Tibial artery (tissue), 4 donors: ENCODE results near the gene GALNT16.
"Not testable (repeated sequence)": the region's sequence is repeated elsewhere in the genome, so short reads cannot be mapped to it uniquely, and the experiment has no call there.

ENCODE experiments used
- DNase-seq, 2 donors: peaks; one replicate each; pipeline ENCODE4 v3.0.0-alpha.2; 2019
- H3K27ac ChIP-seq, 2 donors: fragments of 200-600 bp; sonication (generic) in 1 of 2; 1 replicate in 1 of 2; 2 replicates in 1 of 2; pipeline ENCODE4 v1.5.1; 2018 to 2019; ENCODE audit warnings: mild to moderate bottlenecking in 1 of 2
- H3K27me3 ChIP-seq, 2 donors: fragments of 200-600 bp; sonication (generic) in 1 of 2; one replicate each; pipeline versions ENCODE4 v1.5.1 to v1.6.0; 2016 to 2019
- H3K36me3 ChIP-seq, 3 donors: fragments of 200-600 bp; sonication (generic) in 2 of 3; one replicate each; pipeline ENCODE4 v1.5.1; 2016 to 2019; ENCODE audit warnings: mild to moderate bottlenecking in 2 of 3
- H3K4me1 ChIP-seq, 4 donors: fragments of 200-600 bp; sonication (generic) in 2 of 4; 1 replicate in 3 of 4; 2 replicates in 1 of 4; pipeline ENCODE4 v1.5.1; 2016 to 2019
- H3K4me3 ChIP-seq, 2 donors: fragments of 200-600 bp; sonication (generic) in 1 of 2; 1 replicate in 1 of 2; 2 replicates in 1 of 2; pipeline ENCODE4 v1.5.1; 2018 to 2019; ENCODE audit warnings: mild to moderate bottlenecking in 2 of 2
- H3K9me3 ChIP-seq, 3 donors: fragments of 200-600 bp; sonication (generic) in 1 of 3; one replicate each; pipeline ENCODE4 v1.5.1; 2016 to 2019
- intact Hi-C: fragments of 100-400 bp; cut with DNase I; formaldehyde crosslinking; loops from one replicate; pipeline ENCODE4 v1.15.0; 2023; ENCODE audit warnings: low total_unique reads
- TF ChIP-seq, protein P1 (sequence below), 2 experiments: fragments of 200-600 bp in 1 of 2; fragments of 450-650 bp in 1 of 2; IDR thresholded peaks; one replicate each; pipeline ENCODE4 v1.5.1; 2017 to 2019; ENCODE audit warnings: antibody characterized with exemption in 2 of 2, mild to moderate bottlenecking in 1 of 2, moderate library complexity in 1 of 2

The GALNT16 gene

DNA sequence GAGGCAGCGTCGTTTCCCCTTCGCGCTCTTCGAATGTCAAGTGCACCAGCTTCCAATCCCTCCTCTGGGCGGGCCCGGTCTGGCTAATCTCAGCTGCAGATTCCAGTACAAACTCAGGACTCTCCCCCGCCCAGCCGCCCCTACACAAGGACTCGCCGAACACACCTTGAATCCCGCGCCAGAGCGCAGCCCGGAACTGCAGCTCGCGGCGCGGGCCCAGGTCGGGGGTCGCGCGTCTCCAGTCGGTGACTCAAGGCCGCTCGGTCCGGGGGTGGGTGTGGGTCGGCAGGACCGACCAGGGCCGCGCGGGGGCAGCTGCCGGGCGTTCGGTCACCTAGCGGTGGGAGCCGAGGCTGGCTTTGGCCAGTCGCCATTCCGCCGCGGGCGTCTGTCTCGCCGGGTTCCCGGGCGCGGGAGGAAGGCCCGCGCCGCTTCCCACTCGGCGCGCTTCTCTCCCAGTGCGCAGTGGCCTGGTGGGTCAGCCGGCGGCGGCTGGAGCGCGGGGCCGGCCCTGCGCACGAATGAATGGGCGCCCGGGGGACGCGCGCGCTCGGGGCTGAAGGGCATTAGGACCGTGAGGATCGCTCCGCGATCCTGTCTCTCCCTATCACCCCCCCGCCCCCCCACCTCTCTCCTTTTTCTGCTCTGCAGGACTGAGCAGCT is at the start of gene GALNT16:
Gene GALNT16 (plus strand): TSS at position 632 of the 663 bp plus-strand sequence. CDS start 133 bp downstream, outside the sequence.
- Histone ChIP-seq H3K4me1 (peaks cover 0 to 52% (median 40%) of the 10 kb centered on the region in 4 donors), H3K36me3 (no peaks in the 10 kb centered on the region), H3K9me3 (no peaks in the 10 kb centered on the region), H3K27me3 (no peaks in the 10 kb centered on the region), H3K4me3 (peak within 1 kb of the TSS; percentile 59 to 67), H3K27ac (peak within 1 kb of the TSS; percentile 53 to 79)
- DNase-seq: no peak
- TF ChIP-seq, protein P1, sequence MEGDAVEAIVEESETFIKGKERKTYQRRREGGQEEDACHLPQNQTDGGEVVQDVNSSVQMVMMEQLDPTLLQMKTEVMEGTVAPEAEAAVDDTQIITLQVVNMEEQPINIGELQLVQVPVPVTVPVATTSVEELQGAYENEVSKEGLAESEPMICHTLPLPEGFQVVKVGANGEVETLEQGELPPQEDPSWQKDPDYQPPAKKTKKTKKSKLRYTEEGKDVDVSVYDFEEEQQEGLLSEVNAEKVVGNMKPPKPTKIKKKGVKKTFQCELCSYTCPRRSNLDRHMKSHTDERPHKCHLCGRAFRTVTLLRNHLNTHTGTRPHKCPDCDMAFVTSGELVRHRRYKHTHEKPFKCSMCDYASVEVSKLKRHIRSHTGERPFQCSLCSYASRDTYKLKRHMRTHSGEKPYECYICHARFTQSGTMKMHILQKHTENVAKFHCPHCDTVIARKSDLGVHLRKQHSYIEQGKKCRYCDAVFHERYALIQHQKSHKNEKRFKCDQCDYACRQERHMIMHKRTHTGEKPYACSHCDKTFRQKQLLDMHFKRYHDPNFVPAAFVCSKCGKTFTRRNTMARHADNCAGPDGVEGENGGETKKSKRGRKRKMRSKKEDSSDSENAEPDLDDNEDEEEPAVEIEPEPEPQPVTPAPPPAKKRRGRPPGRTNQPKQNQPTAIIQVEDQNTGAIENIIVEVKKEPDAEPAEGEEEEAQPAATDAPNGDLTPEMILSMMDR (IDR thresholded peaks at IDR 0.05): peak; percentile 21 to 22
- intact Hi-C loops: loop anchor here (5.0 kb wide), 1 partner anchor 98 kb away; no protein-coding TSS in a partner anchor

DNA sequence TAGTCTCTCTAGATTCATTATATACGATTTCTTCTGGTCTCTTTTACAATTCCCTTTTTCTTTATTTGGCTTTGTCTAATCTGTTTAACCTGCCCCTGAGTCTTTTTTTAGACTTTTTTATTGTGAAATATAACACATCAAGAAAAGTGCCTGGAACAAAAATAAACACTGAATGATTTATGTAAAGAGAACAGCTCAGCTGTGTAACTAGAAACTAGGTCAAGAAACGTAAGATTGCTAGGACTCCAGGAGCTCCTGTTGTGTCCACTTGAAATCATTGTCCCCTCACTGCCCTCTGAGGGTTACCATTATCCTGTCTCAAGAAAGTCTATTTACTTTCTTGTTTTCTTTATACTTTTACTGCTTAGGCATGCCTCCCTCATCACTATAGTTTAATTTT is 45.6 kb upstream of the GALNT16 start:
- H3K27ac ChIP-seq: no peak overlapping the region
- intact Hi-C loops: no loop called here

DNA sequence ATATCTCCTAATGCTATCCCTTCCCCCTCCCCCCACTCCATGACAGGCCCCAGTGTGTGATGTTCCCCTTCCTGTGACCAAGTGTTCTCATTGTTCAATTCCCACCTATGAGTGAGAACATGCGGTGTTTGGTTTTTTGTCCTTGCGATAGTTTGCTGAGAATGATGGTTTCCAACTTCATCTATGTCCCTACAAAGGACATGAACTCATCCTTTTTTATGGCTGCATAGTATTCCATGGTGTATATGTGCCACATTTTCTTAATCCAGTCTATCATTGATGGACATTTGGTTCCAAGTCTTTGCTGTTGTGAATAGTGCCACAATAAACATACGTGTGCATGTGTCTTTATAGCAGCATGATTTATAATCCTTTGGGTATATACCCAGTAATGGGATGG is 42.3 kb upstream of the GALNT16 start:
- H3K9me3 ChIP-seq, H3K27me3 ChIP-seq, intact Hi-C loops, H3K27ac ChIP-seq, DNase-seq, H3K4me1 ChIP-seq, H3K36me3 ChIP-seq, H3K4me3 ChIP-seq: not testable (repeated sequence)

More for the DNA sequence above, 45.6 kb upstream of the GALNT16 start:
- Histone ChIP-seq H3K36me3 (peaks cover 2 to 38% (median 13%) of the 10 kb centered on the region in 3 donors), H3K9me3 (no peaks in the 10 kb centered on the region), H3K4me1 (peaks cover 0 to 6% (median 0%) of the 10 kb centered on the region in 4 donors), H3K27me3 (no peaks in the 10 kb centered on the region), H3K4me3 (no peak overlapping the region)
- DNase-seq: no peak
- TF ChIP-seq, protein P1 (IDR thresholded peaks at IDR 0.05): no peak

DNA sequence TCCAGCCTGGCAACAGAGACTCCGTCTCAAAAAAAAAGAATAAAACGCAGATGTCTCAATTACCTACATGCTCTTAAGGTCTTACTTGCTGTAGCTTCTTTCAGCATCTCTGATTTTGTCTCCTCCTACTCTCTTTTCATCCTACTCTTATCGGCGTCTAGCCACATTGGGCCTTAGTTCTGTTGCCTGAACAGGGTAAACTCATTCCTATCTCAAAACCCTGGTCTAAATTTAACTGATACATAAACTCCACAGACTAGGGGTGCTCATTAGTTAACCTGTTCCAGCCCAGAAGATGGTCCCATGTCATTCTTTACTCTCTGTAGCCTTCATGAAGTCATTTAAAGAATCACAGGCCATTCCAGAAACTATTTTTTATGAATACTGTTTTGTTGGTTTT is 35.0 kb upstream of the GALNT16 start:
- no peak overlapping the region for H3K4me3 ChIP-seq
- no peak for DNase-seq
- H3K36me3 ChIP-seq: peaks cover 10 to 31% (median 19%) of the 10 kb centered on the region in 3 donors
- no peaks in the 10 kb centered on the region for H3K9me3 ChIP-seq
- H3K27ac ChIP-seq: no peak overlapping the region
- TF ChIP-seq, protein P1 (IDR thresholded peaks at IDR 0.05): no peak
- no peaks in the 10 kb centered on the region for H3K4me1 ChIP-seq
- H3K27me3 ChIP-seq: no peaks in the 10 kb centered on the region
- intact Hi-C loops: no loop called here

DNA sequence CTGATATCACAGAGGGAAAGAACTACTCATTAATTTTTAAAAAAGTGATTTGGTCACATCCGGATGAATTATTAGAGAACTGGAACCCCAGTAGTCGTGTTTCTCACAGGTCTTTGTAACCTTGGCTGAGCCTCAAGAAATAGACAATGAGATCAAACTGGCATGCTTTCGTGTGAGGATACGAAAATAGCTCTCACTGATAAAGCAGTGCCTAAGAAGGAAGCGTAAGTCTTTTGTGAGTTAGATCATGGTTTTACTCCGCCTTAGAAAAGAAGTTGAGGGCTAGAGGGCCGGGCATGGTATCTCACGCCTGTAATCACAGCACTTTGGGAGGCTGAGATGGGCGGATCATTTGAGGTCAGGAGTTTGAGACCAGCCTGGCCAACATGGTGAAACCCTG is 33.8 kb upstream of the GALNT16 start:
- TF ChIP-seq, protein P1 (IDR thresholded peaks at IDR 0.05): no peak
- H3K27me3 ChIP-seq: no peaks in the 10 kb centered on the region
- H3K4me3 ChIP-seq: no peak overlapping the region
- no peak for DNase-seq
- H3K27ac ChIP-seq: no peak overlapping the region
- no peaks in the 10 kb centered on the region for H3K9me3 ChIP-seq
- intact Hi-C loops: no loop called here
- peaks cover 19 to 43% (median 32%) of the 10 kb centered on the region in 3 donors for H3K36me3 ChIP-seq
- no peaks in the 10 kb centered on the region for H3K4me1 ChIP-seq

DNA sequence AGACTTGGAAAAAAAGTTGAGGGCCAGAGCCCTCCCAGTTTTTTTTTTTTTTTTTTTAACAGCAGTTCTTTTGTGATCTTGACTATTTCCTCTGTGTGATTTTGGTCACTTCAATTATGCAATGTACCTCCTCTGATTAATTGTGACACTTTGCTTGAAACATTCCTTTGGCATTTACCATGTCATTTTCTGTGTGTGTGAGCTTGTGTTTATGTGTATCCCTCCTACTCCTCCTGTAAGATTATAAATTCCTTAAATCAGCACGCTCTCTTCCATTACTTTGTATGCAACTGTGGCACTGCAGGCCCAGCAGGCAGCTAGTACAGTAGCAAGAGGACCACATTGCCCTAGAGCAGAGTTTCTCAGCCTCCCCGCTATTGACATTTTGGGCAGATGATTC is 33.2 kb upstream of the GALNT16 start:
- peaks cover 20 to 47% (median 37%) of the 10 kb centered on the region in 3 donors for H3K36me3 ChIP-seq
- TF ChIP-seq, protein P1 (IDR thresholded peaks at IDR 0.05): no peak
- no peaks in the 10 kb centered on the region for H3K4me1 ChIP-seq
- intact Hi-C loops: no loop called here
- no peak overlapping the region for H3K4me3 ChIP-seq
- no peaks in the 10 kb centered on the region for H3K27me3 ChIP-seq
- H3K27ac ChIP-seq: no peak overlapping the region
- H3K9me3 ChIP-seq: no peaks in the 10 kb centered on the region
- DNase-seq: no peak
